HG03460 (cell line): ENCODE measurements around the gene PILRA.
"Not testable (repeated sequence)": the region's sequence is repeated elsewhere in the genome, so short reads cannot be mapped to it uniquely, and the experiment has no call there.

Experiments used
- ATAC-seq: cut with Tn5 transposase; IDR thresholded peaks from one replicate; pipeline ENCODE4 v1.9.1; 2021; ENCODE audit not compliant: unreplicated experiment

Gene PILRA

DNA sequence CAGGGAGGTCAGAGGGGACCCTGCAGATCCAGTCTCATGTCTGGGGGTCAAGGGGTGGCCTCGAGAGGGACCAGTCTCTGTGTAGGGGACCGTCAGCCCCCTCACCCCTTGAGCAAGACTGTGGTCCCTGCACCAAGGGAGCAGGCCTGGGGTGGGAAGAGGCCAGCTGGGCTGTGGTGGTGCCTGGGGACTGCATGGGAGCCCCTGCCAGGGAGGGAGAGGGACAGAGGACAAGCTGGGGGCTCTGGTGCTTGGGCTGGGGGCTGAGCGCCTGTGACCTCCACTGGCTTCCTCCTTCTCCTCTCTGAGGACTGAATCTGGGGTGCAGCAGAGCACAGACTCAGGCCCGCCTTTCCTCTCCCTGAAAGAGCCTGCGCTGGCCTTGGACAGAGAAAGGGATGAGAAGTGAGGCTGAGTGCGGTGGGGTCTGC is 16.1 kb upstream of the PILRA start:
- no peak for ATAC-seq

DNA sequence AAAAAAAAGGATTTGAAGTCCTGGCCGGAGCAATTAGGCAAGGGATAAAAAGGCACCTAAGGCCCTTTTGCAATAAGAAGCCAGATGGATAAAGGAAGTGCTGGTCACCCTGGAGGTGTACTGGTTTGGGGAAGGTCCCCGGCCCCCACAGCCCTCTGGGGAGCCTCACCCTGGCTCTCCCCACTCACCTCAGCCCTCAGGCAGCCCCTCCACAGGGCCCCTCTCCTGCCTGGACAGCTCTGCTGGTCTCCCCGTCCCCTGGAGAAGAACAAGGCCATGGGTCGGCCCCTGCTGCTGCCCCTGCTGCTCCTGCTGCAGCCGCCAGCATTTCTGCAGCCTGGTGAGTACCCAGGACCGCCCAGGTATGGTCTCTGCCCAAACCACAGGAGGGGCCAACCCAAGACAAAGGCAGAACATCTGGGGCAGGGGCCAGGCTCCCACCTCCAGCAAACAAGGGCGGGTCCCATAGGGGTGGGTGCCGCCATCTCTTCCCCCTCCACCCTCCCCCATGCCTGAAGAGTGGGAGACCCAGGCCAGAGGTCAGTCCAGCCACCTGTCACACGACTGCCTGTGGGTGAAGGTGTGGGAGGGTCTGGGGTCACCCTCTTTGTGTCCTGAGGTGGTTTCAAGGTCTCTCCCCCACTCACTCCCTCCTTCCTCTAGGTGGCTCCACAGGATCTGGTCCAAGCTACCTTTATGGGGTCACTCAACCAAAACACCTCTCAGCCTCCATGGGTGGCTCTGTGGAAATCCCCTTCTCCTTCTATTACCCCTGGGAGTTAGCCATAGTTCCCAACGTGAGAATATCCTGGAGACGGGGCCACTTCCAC is 15.0 kb upstream of the PILRA start, which contains the start of gene PILRB:
Gene PILRB (plus strand): TSS at position 91 of the 830 bp plus-strand sequence. CDS start 186 bp downstream, at position 277.
- no peak for ATAC-seq

DNA sequence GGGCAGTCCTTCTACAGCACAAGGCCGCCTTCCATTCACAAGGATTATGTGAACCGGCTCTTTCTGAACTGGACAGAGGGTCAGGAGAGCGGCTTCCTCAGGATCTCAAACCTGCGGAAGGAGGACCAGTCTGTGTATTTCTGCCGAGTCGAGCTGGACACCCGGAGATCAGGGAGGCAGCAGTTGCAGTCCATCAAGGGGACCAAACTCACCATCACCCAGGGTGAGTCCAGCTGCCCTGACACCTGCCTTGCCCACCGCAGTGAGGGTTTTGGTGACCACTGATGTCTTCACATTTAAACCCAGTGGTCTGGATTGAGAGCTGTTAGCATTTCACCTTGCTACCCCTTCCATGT is 14.5 kb upstream of the PILRA start:
- no peak for ATAC-seq

DNA sequence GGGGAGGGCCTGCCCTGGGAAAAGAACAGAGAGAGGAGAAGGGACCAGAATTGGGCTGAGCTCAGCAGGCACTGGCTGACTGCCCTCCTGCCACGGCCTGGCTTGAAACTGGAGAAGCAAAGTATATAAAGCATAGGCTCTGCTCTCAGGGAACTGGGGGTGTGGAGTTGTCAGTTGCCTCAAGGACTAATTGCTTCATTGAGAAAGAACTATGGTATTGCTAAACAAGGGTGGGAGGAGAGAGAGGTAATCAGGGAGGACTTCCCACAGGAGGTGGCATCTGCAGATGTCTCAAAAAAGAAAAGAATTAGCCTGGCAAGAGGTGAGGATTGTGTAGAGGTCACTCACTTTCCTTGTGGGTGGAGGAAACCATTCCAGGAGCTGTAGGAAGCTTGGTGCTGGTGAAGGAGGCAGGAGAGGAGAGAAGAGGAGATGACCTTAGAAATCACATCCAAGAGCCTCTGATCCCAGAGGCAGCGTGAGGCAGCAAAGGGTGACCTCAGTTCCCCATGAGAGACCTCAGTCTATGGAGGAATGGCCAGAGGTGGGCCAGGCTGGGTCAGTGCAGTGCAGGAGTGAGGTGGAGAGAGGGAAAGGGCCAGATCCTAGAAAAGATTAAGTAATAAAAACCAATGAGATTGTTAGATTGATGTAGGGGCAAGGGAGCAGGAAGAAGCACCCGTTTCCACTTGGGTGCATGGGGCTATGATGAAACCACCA is 13.0 kb upstream of the PILRA start:
- no peak for ATAC-seq

DNA sequence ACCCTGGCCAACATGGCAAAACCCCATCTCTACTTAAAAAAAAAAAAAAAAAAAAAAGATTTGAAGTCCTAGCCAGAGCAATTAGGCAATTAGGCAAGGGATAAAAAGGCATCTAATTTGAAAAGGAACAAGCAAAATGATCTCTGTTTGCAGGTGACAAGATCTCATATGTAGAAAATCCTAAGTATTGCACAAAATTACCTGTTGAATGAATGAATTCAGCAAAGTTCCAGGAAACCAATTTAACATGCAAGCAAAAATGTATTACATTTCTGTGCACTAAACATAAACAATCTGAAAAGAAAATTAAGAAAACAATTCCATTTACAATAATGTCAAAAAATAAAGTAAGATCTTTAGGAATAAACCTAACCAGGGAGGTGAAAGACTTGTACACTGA is 10.2 kb upstream of the PILRA start:
- no peak for ATAC-seq

DNA sequence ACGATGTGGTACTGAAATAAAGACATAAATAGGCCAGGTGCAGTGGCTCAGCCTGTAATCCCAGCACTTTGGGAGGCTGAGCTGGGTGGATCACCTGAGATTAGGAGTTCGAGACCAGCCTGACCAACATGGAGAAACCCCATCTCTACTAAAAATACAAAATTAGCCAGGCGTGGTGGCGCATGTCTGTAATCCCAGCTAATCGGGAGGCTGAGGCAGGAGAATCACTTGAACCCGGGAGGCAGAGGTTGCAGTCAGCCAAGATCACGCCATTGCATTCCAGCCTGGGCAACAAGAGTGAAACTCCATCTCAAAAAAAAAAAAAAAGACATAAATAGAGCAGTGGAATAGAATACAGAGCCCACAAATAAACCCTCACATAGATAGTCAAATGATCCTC is 9.5 kb upstream of the PILRA start:
- not testable (repeated sequence) for ATAC-seq

DNA sequence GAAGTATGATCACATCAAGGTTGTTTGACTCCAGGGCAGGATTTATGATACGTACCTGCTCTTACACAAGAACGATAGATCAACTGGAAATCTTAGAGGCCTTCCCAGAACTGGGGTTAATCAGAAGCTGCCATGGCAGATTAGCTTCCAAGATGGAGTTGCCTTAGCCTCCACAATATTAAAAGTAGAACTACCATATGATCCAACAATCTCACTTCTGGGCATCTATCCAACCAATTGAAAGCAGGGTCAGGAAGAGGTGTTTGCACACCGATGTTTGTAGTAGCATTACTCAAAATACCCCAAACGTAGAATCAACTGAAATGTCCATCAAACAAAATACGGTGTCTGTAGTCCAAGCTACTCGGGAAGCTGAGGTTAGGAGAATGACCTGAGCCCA is 8.8 kb upstream of the PILRA start:
- no peak for ATAC-seq

DNA sequence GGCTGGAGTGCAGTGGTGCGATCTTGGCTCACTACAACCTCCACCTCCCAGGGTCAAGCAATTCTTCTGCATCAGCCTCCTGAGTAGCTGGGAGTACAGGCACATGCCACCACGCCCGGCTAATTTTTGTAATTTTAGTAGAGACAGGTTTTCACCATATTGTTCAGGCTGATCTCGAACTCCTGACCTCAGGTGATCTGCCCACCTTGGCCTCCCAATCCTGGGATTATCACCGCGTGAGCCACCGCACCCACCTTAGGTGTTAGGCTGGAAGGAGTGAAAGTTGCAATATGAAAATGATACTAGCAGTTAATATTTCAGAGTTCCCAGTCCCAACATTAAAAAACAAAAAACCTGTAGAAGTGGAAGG is 7.3 kb upstream of the PILRA start:
- ATAC-seq: not testable (repeated sequence)

DNA sequence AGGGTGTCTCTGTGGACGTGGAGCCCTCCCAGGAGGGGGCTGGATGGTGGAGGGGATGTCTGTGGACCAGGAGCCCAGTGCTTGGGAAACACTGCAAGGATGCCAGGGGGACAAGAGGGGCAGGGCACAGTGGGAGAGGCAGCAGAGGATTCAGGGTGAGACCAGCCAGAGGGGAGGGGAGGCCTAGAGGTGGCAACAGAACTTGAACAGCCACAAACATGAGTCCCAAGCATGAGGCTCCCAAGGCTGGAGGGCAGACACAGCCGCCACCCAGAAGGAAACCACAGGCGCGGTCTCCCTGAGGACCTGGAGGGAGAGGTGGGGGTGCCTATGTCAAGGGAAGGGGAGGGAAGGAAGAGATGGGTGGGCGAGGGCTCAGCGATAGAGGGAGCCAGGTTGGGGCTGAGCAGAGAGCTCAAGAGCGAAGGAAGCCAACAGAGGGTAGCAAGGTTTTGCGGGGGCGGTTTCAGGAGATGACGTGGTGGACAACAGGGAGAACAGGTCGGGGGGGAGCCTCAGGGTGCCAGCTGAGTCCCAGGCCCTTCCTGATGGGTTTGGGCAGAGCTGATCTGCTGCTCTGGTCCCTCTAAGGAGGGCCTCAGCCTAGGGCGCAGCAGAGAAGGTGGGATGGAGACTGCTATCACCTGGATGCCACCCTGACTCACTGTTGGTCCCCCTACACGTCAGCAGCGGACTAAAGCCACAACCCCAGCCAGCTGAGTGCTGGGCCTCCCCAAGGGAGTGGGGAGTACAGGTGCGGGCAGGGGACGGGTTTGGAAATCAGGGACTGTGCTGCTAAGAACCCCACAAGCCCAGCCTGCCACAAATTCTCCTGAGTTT is 6.7 kb upstream of the PILRA start:
- ATAC-seq: no peak

DNA sequence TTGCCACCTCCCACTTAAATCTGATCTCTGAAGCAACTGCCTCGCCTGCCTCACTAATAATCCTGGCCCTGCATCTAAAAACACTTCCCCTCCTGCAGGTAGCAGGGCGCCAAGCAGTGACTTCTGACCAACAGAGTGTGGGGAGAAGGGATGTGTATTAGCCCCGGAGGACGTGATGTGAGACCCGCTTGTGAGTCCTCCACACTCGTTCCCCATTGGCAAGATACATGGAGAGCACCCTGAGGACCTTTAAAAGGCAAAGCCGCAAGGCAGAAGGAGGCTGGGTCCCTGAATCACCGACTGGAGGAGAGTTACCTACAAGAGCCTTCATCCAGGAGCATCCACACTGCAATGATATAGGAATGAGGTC is 6.1 kb upstream of the PILRA start:
- ATAC-seq: no peak

DNA sequence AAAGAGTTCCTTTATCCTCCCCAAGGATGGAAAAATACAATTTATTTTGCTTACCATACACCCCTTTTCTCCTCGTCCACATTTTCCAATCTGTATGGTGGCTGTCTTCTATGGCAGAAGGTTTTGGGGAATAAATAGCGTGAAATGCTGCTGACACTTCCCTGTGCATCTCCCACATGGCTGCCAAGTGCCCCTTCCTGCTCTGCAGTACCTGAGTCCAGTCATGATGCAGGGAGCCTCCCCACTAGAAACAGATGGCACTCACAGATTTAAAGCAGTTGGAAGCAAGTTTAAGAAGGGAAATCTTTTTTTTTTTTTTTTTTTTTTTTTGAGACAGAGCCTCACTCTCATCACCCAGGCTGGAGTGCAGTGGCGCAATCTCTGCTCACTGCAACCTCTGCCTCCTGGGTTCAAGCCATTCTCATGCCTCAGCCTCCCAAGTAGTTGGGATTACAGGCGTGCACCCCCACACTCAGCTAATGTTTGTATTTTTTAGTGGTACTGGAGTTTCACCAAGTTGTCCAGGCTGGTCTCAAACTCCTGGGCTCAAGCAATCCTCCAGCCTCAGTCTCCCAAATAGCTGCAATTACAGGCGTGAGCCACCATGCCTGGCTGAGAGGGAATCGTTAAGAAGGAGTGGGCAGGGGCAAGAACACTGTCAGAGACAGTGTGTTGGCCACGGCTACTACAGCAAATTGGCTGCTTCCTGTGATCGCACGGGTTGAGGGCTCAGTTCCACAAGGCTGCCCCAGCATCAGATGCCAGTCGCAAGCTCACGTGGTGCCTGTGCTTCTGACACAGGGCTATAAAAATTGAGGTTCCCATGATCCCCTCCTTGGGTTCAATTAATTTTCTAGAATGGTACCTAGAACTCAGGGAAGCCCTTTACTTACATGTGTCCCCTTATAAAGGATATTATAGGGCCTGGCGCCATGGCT is 5.3 kb upstream of the PILRA start:
- ATAC-seq: no peak

DNA sequence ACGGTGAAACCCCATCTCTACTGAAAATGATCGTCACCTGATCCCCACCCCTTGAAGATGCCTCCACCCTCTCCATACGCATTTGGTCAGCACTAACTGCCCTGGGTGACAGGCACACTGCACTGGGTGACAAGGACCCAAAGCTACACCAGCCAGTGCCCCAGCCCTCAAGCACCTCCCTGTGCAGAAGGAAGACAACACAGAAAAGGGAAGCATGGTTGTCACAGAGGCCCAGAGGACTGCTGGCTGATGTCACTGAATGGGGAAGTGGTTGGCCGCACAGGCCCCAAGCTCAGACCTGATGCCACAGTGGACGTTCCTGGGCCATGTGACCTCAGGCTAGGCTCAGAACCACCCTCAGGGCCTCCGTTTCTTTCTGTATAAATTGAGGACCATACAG is 4.2 kb upstream of the PILRA start:
- ATAC-seq: peak; percentile 51

DNA sequence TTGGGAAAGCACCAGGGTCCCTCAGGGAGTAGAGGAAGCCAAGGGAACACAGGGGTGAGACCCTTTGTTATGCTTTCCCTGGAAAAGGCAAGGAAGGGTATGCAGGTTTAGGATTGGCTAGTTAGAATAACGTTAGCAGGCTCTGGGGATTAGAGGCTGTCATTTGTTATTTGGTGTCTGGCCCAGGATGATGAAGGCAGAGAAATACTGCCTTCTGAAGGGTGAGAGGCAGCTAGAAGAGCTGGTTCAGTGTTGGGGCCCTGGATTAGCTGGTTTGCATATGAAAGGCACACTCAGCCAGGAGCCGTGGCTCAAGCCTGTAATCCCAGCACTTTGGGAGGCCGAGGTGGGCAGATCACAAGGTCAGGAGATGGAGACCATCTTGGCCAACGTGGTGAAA is 3.0 kb upstream of the PILRA start:
- ATAC-seq: no peak

DNA sequence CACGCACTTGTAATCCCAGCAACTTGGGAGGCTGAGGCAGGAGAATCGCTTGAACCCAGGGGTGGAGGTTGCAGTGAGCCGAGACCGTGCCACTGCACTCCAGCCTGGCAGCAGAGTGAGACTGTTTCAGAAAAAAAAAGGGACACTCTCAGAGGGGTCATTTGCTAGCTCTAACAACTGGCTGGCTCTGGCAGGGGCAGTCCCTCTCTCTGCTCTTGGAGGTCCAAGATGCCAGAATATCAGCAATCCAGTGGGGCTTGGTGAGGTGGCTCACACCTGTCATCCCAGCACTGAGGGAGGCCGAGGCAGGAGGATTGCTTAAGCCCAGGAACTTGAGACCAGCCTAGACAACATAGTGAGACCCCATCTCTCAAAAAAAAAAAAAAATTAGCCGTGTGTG is 2.5 kb upstream of the PILRA start:
- no peak for ATAC-seq

DNA sequence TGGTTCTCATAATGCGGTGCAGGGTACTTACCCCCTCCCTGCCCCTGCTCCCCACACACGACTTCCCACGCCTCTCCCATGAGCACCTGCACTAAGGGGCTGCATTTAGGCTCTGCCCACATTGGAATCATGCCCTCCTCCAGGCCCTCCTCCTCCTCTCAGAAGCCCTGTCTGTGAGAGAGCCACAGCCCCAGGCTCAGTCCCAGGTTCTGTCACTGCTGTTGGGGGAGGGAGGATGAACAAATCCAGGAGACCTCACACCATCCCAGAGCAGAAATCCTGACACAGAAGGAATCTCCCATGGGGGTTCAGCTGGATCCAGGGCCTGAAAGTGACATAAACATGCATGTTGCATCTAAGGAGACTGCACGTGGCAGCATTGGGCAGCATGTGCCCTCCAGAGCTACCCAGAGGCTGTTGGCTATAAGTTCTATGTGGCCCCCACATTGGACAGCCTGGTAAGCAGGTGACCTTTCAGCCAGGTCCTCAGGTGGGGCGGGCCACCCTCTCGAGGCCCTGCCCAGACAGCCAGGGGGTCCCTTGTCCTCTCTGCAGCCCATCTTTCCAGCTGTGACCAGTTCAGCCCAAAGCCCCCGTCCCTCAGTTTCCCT is 1.6 kb upstream of the PILRA start:
- ATAC-seq: no peak

DNA sequence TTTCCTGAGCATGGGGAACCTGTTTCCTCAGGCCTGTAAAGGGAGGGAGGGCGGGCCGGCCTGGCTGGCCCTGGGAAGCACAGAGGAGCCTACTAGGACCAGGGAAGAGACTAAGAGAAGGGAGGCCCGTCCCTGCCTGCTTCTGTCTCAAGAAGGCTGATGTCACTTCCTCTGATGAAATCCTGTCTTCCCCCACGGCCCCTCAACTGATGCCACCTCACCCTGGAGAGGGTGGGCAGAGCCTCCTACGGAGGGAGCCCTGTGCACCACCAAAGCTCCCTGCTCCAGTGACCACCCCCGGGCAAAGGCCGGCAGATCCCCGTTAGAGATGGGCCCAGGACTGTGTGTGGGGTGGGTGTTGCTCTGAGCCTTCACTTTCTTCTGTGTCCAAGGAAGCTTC is 1.0 kb upstream of the PILRA start:
- ATAC-seq: no peak

DNA sequence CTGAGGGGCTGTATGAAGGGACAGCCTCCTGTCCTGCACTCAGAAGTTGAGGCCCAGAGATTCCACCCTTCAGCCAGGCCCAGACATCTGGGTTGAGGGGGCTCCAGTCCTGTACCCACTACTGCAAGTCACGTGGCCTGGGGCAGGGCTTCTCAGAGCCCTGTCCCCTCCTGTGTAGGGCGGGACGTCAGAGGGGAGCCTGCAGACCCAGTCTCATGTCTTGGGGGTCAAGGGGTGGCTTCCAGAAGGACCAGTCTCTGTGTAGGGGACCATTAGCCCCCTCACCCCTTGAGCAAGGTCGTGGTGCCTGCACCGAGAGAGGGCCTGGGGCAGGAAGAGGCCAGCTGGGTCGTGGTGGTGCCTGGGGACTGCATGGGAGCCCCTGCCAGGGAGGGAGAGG is 593 bp upstream of the PILRA start:
- ATAC-seq: no peak

DNA sequence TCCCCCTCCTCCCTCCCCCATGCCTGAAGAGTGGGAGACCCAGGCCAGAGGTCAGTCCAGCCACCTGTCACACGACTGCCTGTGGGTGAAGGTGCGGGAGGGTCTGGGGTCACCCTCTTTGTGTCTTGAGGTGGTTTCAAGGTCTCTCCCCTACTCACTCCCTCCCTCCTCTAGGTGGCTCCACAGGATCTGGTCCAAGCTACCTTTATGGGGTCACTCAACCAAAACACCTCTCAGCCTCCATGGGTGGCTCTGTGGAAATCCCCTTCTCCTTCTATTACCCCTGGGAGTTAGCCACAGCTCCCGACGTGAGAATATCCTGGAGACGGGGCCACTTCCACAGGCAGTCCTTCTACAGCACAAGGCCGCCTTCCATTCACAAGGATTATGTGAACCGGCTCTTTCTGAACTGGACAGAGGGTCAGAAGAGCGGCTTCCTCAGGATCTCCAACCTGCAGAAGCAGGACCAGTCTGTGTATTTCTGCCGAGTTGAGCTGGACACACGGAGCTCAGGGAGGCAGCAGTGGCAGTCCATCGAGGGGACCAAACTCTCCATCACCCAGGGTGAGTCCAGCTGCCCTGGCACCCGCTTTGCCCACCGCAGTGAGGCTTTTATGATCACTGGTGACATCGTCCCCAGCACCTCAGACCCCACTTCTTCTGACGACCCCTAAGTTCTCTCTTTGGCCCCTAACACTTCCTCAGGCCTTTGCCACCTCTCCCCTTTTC is 747 bp downstream of the PILRA start:
- not testable (repeated sequence) for ATAC-seq

DNA sequence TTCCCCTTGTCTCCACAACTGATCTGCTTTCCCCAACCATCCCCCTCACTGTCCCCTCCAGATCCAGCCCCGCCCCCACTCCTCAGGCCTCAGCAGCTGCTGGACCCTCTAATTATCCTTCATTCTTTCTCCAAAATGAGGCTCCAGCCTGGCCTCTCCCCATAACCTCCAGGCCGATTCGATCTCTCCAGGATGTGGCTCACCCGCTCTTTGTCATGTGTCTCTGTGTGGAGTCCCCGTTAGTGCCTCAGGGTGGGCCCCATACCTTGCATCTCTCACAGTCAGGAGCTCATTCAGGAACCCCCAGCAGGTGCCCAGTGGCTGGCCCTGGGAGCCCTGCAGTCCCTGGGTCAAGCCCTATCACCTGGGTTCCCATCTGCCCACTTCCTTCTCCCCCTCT is 1.3 kb downstream of the PILRA start:
- no peak for ATAC-seq

DNA sequence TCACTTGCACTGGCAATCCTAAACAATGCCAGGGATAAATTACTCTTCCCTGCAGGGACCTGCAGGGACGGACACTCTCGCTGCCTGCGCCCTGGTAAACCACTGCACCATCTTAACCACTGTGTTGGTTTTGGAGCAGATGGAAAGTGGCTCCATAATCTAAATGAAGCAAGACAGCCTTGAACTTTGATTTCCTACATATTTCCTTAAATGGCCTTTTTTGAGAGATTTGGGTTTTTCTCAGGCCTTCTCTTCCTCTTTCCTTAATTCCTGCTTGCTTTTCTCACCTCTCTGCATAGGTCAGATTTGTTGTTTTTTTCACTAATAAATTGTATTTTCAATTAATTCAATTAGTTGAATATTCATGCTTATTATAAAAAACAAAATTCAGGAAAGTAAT is 2.8 kb downstream of the PILRA start:
- ATAC-seq: no peak
